Activated naive CD8-positive, alpha-beta T cell treated with anti-CD3 and anti-CD28 coated beads, Interleukin-2, amount 50 U/mL, for 16 hours (primary cell): ENCODE results near the gene ANKRD60.

Source experiments
- DNase-seq: peaks from one replicate; pipeline ENCODE4 v3.0.0-alpha.2; 2020; ENCODE audit warnings: low read depth, low spot score

ANKRD60 gene

DNA sequence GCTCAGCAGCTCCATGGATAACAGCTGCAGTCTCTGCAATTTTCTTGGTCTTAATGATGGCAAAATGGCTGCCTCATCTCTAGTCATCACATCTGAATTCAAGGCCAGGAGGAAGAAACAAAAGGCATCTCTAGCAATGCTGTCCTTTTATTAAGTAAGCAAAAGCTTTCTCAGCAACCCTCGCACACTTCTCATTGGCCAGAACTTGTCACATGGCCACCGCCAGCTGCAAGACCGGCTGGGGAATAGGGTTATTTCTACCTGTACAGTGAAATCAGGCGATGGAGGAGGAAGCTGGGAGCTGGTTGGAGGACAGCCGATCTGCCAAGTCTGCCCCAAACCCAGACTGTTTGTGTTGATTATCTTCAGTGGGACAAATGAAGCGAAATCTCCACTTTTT, 33.4 kb downstream of the ANKRD60 start:
- DNase-seq: no peak

GRCh38 chr20:58194175-58194791, 34.2 kb downstream of the ANKRD60 start:
- DNase-seq: no peak

- no peak for DNase-seq
These were observed 35.9 kb downstream of the ANKRD60 start for GRCh38 chr20:58192567-58192966.

GRCh38 chr20:58192065-58192464, 36.4 kb downstream of the ANKRD60 start:
- no peak for DNase-seq

DNA sequence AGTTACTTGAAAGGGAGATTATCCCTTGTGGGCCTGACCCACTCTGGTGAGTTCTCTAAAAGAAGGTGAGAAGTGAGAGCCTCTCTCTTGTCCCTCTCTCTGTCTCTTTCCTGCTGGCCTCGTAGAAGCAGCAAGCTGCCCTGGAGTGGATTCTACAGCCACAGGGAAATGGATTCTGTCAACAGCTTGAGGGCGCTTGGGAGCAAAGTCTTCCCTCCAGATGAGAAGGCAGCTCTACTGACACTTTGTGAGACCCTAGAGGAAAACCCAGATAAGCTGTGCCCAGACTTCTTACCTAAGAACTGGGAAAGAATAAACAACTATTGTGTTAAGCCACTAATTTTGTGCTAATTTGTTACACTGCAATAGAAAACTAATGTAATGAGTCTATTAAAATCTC, 39.9 kb downstream of the ANKRD60 start:
- no peak for DNase-seq

- DNase-seq: no peak
These were observed 43.5 kb downstream of the ANKRD60 start for GRCh38 chr20:58184984-58185383.

- DNase-seq: no peak
These were observed 44.4 kb downstream of the ANKRD60 start for GRCh38 chr20:58184063-58184462.

- no peak for DNase-seq
These were observed 45.8 kb downstream of the ANKRD60 start for GRCh38 chr20:58182521-58183140.

GRCh38 chr20:58179432-58180099, 48.9 kb downstream of the ANKRD60 start:
- peak; percentile 35 for DNase-seq

- DNase-seq: no peak
These were observed 49.4 kb downstream of the ANKRD60 start for GRCh38 chr20:58179083-58179431.

DNA sequence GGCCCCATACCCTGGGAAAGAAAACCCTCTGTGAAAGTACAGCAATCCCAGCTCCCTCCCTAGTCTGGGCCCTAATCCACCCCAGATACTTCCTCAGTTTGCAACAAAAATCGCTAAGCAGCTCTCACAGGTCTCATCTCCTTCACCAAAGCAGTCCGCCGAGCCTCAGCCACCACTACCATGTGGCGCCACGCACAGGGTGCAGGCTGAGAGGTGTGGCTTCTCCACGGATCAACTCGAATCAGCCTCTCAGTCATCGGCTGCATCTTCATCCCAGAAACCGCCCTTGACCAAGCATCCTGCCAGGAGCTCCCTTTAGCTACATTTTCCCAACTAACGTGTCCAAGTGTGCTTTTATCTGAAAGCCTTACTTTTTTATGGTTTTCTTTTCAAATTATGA, 50.7 kb downstream of the ANKRD60 start:
- no peak for DNase-seq

GRCh38 chr20:58175836-58176235, 52.6 kb downstream of the ANKRD60 start:
- DNase-seq: no peak

GRCh38 chr20:58175425-58175824, 53.0 kb downstream of the ANKRD60 start:
- no peak for DNase-seq

DNA sequence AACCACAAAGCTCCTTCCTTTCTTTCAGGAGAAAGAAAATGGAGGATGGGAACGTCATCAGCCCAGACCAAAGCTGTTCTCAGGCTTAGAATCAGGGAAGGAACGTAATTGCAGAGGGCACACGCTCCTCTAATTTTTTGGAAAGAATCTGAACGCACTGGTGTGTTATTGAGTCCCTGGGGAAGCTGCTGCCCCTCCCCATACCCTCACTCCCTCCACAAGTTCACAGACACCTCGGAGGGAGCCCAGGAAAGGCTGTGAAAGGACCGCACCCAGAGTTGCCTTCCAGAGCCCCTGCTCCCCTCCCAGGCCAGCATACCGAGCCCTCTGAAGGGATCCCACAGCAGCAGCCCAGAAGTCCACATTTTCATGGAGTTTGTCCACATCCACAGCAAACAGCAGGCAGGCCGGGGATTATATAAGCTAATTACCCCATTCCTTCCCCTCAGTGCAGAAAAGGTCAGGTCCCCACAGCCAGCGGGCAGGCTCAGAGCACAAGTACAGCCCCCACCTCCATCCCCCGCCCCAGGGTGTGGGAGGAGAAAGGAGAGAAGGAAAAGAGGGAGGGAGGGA, 53.7 kb downstream of the ANKRD60 start:
- DNase-seq: no peak

DNA sequence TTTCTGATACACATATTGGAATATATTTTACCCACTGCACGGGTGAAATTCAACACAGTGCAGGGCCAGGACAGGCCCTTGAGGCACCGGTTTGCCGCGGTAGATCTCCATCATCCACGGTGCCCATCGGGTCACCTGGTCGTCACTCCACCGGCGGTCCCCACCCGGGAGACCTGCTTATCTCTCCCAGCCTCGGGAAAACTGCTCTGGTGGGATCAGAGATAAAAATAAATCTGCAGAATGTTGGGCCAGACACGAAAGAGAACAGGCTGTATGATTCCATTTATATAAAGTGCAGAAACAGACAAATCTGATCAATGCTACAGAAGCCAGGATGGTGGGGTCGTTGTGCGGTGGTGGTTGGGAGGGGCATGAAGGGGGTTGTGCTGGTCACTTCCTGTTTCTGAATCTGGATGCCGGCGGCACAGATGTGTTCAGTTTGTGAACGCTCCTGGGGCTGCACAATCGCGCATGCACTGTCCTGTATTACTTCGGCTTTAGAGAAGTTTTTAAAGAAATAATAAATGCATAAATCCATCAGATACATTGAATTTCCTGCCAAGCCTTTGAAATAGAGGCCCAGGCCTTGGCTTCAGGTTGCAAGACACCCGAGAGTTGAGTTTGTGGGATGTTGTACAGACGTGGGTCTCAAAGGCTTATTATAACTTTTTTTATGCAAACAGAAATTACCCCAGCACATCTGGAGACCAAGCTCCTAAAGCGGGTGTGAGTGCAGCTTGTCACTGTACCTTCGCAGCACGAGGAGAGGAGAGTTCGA, 54.3 kb downstream of the ANKRD60 start:
- no peak for DNase-seq

DNA sequence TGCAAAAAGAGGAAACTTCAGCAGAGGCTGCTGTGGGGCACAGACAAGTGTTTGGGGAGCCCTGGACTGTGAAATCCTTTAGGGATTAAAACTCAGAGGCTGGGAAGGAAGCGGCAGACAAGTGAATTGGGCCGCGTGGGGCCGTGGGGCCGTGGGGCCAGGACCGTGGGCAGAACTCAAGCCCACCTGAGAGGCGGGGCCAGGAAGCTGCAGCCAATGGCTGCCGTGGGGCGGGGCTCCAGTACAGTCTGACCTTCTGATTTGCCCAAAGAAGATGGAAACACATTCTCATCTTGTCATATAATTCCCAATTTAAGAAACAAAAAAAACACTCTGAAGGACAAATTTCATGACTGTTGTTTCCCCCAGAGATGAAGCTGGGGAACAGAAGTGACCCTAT, 55.4 kb downstream of the ANKRD60 start:
- no peak for DNase-seq

DNA sequence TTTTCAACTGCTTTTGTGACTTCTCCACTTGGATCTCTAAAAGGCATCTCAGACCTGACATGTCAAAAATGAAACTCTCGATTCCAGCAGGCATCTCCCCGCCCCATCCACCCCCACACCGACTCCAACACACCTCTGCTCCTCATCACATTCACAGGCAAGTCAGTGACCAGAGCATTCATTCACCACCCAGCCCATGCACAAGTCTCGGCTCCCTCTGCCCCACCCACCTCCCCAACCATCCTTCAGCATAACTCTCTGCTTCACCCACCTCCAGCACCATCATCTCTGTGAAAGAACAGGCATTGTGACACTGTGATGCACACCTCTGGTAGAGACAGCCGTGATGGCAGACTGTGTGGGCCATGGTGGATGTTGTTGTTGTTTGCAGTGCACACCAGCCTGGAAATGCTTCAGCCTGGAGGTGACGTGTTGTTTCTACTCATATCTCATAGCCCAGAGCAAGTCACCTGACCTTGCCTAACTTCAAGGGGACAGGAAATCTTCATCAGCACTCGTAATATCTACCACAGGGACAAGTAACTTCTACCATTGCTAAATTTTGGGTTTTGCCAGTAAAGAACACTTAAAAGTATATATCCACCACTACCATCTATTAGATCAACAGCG, 56.5 kb downstream of the ANKRD60 start:
- no peak for DNase-seq

- DNase-seq: no peak
These were observed 59.0 kb downstream of the ANKRD60 start for GRCh38 chr20:58169450-58169849.

- no peak for DNase-seq
These were observed 59.6 kb downstream of the ANKRD60 start for GRCh38 chr20:58168843-58169242.

- no peak for DNase-seq
These were observed 60.7 kb downstream of the ANKRD60 start for GRCh38 chr20:58167759-58168158.
